Measurements from ENCODE around the gene MYCBP2. TPM values are rescaled to one million over a fixed set of nuclear protein-coding genes. Genes with fewer than 3 reads are reported as not detected.

Gene MYCBP2
- total and polyA plus RNA-seq, 2 experiments from 2014 or later = 23.3 to 63.3 TPM

- Histone ChIP-seq H3K9me3 (ENCODE audit: low read depth) (no peaks in the 10 kb centered on the region), H3K36me3 (replicated peaks; ENCODE audit: insufficient read depth, low read depth) (no peaks in the 10 kb centered on the region), H3K4me1 (ENCODE audit: insufficient read depth) (no peaks in the 10 kb centered on the region), H3K9me2 (replicated peaks; ENCODE audit: insufficient read depth) (no peaks in the 10 kb centered on the region), H3K79me2 (no peaks in the 10 kb centered on the region), H3K27ac (no peak overlapping the region), H3K27me3 (no peaks in the 10 kb centered on the region), H3K4me3 (no peak overlapping the region), H4K20me1 (ENCODE audit: insufficient read depth, poor library complexity, severe bottlenecking) (no peaks in the 10 kb centered on the region), H3K4me2 (no peak overlapping the region), H2AFZ (no peak overlapping the region)
- 91% methylated on average over 1 of the region's 1 CpG for WGBS (ENCODE audit: low lambda C conversion rate, missing lambda C conversion rate)
- no peak for DNase-seq (ENCODE audit: low spot score)
- TF ChIP-seq, protein P1, sequence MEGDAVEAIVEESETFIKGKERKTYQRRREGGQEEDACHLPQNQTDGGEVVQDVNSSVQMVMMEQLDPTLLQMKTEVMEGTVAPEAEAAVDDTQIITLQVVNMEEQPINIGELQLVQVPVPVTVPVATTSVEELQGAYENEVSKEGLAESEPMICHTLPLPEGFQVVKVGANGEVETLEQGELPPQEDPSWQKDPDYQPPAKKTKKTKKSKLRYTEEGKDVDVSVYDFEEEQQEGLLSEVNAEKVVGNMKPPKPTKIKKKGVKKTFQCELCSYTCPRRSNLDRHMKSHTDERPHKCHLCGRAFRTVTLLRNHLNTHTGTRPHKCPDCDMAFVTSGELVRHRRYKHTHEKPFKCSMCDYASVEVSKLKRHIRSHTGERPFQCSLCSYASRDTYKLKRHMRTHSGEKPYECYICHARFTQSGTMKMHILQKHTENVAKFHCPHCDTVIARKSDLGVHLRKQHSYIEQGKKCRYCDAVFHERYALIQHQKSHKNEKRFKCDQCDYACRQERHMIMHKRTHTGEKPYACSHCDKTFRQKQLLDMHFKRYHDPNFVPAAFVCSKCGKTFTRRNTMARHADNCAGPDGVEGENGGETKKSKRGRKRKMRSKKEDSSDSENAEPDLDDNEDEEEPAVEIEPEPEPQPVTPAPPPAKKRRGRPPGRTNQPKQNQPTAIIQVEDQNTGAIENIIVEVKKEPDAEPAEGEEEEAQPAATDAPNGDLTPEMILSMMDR (IDR thresholded peaks at IDR 0.05; ENCODE audit: poor library complexity) = no peak
- TF ChIP-seq EZH2 (IDR thresholded peaks at IDR 0.05; ENCODE audit: borderline replicate concordance) (no peak), EZH2phosphoT487 (IDR thresholded peaks at IDR 0.05; ENCODE audit: low read depth, severe bottlenecking, unreplicated experiment) (no peak)
These were observed 176.2 kb downstream of the MYCBP2 start for GRCh38 chr13:77150651-77151050.

- no peak for TF ChIP-seq EZH2phosphoT487 (IDR thresholded peaks at IDR 0.05; ENCODE audit: low read depth, severe bottlenecking, unreplicated experiment)
- TF ChIP-seq, protein P1 (IDR thresholded peaks at IDR 0.05; ENCODE audit: poor library complexity) = no peak
- TF ChIP-seq EZH2 (IDR thresholded peaks at IDR 0.05; ENCODE audit: borderline replicate concordance) = no peak
- H3K9me2 ChIP-seq (replicated peaks; ENCODE audit: insufficient read depth) = no peaks in the 10 kb centered on the region
- peak overlapping the region; percentile 45 for H3K27ac ChIP-seq
- H3K36me3 ChIP-seq (replicated peaks; ENCODE audit: insufficient read depth, low read depth) = no peaks in the 10 kb centered on the region
- no peaks in the 10 kb centered on the region for H3K79me2 ChIP-seq
- H3K27me3 ChIP-seq = no peaks in the 10 kb centered on the region
- no peaks in the 10 kb centered on the region for H3K9me3 ChIP-seq (ENCODE audit: low read depth)
- no peaks in the 10 kb centered on the region for H4K20me1 ChIP-seq (ENCODE audit: insufficient read depth, poor library complexity, severe bottlenecking)
- no peak overlapping the region for H3K4me2 ChIP-seq
- no peaks in the 10 kb centered on the region for H3K4me1 ChIP-seq (ENCODE audit: insufficient read depth)
- no peak overlapping the region for H3K4me3 ChIP-seq
- 69% methylated on average over 1 of the region's 1 CpG for WGBS (ENCODE audit: low lambda C conversion rate, missing lambda C conversion rate)
- H2AFZ ChIP-seq = no peak overlapping the region
- peak; percentile 35 for DNase-seq (ENCODE audit: low spot score)
These were observed 183.5 kb downstream of the MYCBP2 start for GRCh38 chr13:77143431-77143830.

DNA sequence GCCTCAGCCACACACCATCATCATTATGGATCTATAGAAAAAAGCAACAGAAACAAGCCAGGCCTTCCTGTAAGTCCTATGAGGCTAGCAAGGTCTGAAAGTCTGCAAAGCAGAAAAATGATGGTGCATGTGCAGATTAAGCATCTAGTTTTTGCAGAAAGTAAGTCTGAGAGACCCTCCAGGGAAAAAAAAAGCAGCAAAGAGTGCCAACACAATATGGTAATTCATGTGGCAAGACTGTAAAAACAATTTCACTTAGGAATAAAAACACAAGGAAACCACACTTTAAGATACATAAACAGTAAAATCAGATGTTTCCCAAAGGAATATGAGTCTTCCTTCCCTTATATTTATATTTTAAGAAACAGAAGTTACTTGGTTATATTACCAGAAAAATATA lies 187.6 kb downstream of the MYCBP2 start:
- TF ChIP-seq EZH2phosphoT487 (IDR thresholded peaks at IDR 0.05; ENCODE audit: low read depth, severe bottlenecking, unreplicated experiment) = no peak
- H3K36me3 ChIP-seq (replicated peaks; ENCODE audit: insufficient read depth, low read depth) = no peaks in the 10 kb centered on the region
- H3K9me2 ChIP-seq (replicated peaks; ENCODE audit: insufficient read depth) = no peaks in the 10 kb centered on the region
- H3K9me3 ChIP-seq (ENCODE audit: low read depth) = no peaks in the 10 kb centered on the region
- no peak overlapping the region for H3K27ac ChIP-seq
- no peak for DNase-seq (ENCODE audit: low spot score)
- H2AFZ ChIP-seq = no peak overlapping the region
- H3K79me2 ChIP-seq = no peaks in the 10 kb centered on the region
- no peaks in the 10 kb centered on the region for H3K27me3 ChIP-seq
- no peaks in the 10 kb centered on the region for H4K20me1 ChIP-seq (ENCODE audit: insufficient read depth, poor library complexity, severe bottlenecking)
- H3K4me1 ChIP-seq (ENCODE audit: insufficient read depth) = no peaks in the 10 kb centered on the region
- H3K4me3 ChIP-seq = no peak overlapping the region
- no peak overlapping the region for H3K4me2 ChIP-seq

- Histone ChIP-seq H3K4me3 (no peak overlapping the region), H3K79me2 (no peaks in the 10 kb centered on the region), H3K4me2 (no peak overlapping the region), H3K36me3 (replicated peaks; ENCODE audit: insufficient read depth, low read depth) (no peaks in the 10 kb centered on the region), H4K20me1 (ENCODE audit: insufficient read depth, poor library complexity, severe bottlenecking) (no peaks in the 10 kb centered on the region), H3K27ac (no peak overlapping the region), H2AFZ (no peak overlapping the region), H3K4me1 (ENCODE audit: insufficient read depth) (no peaks in the 10 kb centered on the region), H3K9me2 (replicated peaks; ENCODE audit: insufficient read depth) (no peaks in the 10 kb centered on the region), H3K27me3 (no peaks in the 10 kb centered on the region), H3K9me3 (ENCODE audit: low read depth) (no peaks in the 10 kb centered on the region)
- no peak for DNase-seq (ENCODE audit: low spot score)
- TF ChIP-seq EZH2phosphoT487 (IDR thresholded peaks at IDR 0.05; ENCODE audit: low read depth, severe bottlenecking, unreplicated experiment) = no peak
- TF ChIP-seq EZH2 (IDR thresholded peaks at IDR 0.05; ENCODE audit: borderline replicate concordance) = no peak
- TF ChIP-seq, protein P1 (IDR thresholded peaks at IDR 0.05; ENCODE audit: poor library complexity) = no peak
- 97% methylated on average over 2 of the region's 2 CpGs for WGBS (ENCODE audit: low lambda C conversion rate, missing lambda C conversion rate)
These were observed 188.1 kb downstream of the MYCBP2 start for GRCh38 chr13:77138813-77139212.

All from hepatocyte (in vitro differentiated cells).